Naive thymus-derived CD4-positive, alpha-beta T cell (primary cell): ENCODE results near the gene TIRAP. TPM values are rescaled to one million over a fixed set of nuclear protein-coding genes. Genes with fewer than 3 reads are reported as not detected.

Source experiments
- ATAC-seq: fragments of 150-1000 bp; cut with Tn5 transposase; 2 replicates; pipeline ENCODE4 v1.10.0; 2021; ENCODE audit warnings: mild to moderate bottlenecking, moderate library complexity
- CTCF ChIA-PET: fragments of 350-600 bp; sonication (Branson Sonifier 250); formaldehyde crosslinking; loops from one replicate; lab custom pipeline; 2021; ENCODE audit warnings: antibody characterized with exemption; lab: Charles Lee
- POLR2A ChIA-PET: fragments of 350-600 bp; sonication (Branson Sonifier 250); formaldehyde crosslinking; loops from one replicate; lab custom pipeline; 2021; ENCODE audit warnings: antibody characterized with exemption, inconsistent platforms; lab: Charles Lee
- DNase-seq, 9 donors: peaks; one replicate each; pipeline versions ENCODE4 v3.0.0 to v3.0.0-alpha.2; 2020 to 2022; ENCODE audit warnings: mixed read lengths in 1 of 9
- H3K27ac ChIP-seq: one replicate; pipeline ENCODE4 v1.7.0; 2013; ENCODE audit warnings: mild to moderate bottlenecking, low read depth, low read length, moderate library complexity
- H3K27me3 ChIP-seq, 2 donors: one replicate each; pipeline ENCODE4 v1.7.0; 2013; ENCODE audit warnings: low read length in 2 of 2, mild to moderate bottlenecking in 2 of 2, moderate library complexity in 2 of 2; ENCODE audit not compliant: control insufficient read depth in 2 of 2, insufficient read depth in 2 of 2
- H3K36me3 ChIP-seq, 3 experiments: 1 replicate in 2 of 3; 2 replicates in 1 of 3; pipeline ENCODE4 v1.7.0; 2013; ENCODE audit warnings: low read length in 3 of 3, mild to moderate bottlenecking in 3 of 3, moderate library complexity in 1 of 3; ENCODE audit not compliant: insufficient read depth in 3 of 3, control insufficient read depth in 2 of 3
- H3K4me1 ChIP-seq, 2 donors: one replicate each; pipeline ENCODE4 v1.7.0; 2013; ENCODE audit warnings: low read length in 2 of 2, mild to moderate bottlenecking in 2 of 2, moderate library complexity in 1 of 2; ENCODE audit not compliant: control insufficient read depth in 2 of 2, insufficient read depth in 2 of 2
- H3K4me3 ChIP-seq: 2 replicates; pipeline ENCODE4 v1.7.0; 2013; ENCODE audit warnings: mild to moderate bottlenecking, low read length
- H3K9me3 ChIP-seq, 3 experiments: 1 replicate in 2 of 3; 2 replicates in 1 of 3; pipeline ENCODE4 v1.7.0; 2013; ENCODE audit warnings: low read length in 3 of 3; ENCODE audit not compliant: control insufficient read depth in 2 of 3
- H3K27ac Mint-ChIP-seq, 9 donors: one replicate each; pipeline ENCODE4 v1.8.0; 2020 to 2022; ENCODE audit warnings: mixed read lengths in 9 of 9, mild to moderate bottlenecking in 8 of 9, moderate library complexity in 5 of 9, inconsistent platforms in 2 of 9
- H3K27me3 Mint-ChIP-seq, 5 donors: one replicate each; pipeline ENCODE4 v1.8.0; 2021 to 2022; ENCODE audit warnings: mixed read lengths in 5 of 5, mild to moderate bottlenecking in 1 of 5
- H3K36me3 Mint-ChIP-seq, 5 donors: one replicate each; pipeline ENCODE4 v1.8.0; 2020 to 2022; ENCODE audit warnings: mixed read lengths in 5 of 5, mild to moderate bottlenecking in 3 of 5, inconsistent platforms in 1 of 5
- H3K4me1 Mint-ChIP-seq, 7 donors: one replicate each; pipeline ENCODE4 v1.8.0; 2020 to 2022; ENCODE audit warnings: mixed read lengths in 7 of 7, mild to moderate bottlenecking in 3 of 7, inconsistent platforms in 1 of 7
- H3K4me3 Mint-ChIP-seq, 10 donors: one replicate each; pipeline ENCODE4 v1.8.0; 2020 to 2022; ENCODE audit warnings: mild to moderate bottlenecking in 10 of 10, mixed read lengths in 10 of 10, moderate library complexity in 6 of 10, inconsistent platforms in 2 of 10
- H3K9me3 Mint-ChIP-seq, 11 donors: one replicate each; pipeline ENCODE4 v1.8.0; 2020 to 2022; ENCODE audit warnings: mixed read lengths in 11 of 11, mild to moderate bottlenecking in 4 of 11, inconsistent platforms in 1 of 11, moderate library complexity in 1 of 11
- intact Hi-C, 2 donors: fragments of 100-400 bp; cut with micrococcal nuclease; formaldehyde crosslinking; loops; one replicate each; pipeline ENCODE4 v1.15.1; 2023
- polyA plus RNA-seq, 2 donors: library from polyadenylated mRNA; unstranded; fragments of 300-500 nt; fragmentation: Illumina TruSeq; gene quantifications; one replicate each; pipeline ENCODE4 v1.2.3, GENCODE V29; 2021
- total RNA-seq, 6 experiments: library from RNA in 5 of 6; stranded (reverse) in 5 of 6; gene quantifications; 1 replicate in 5 of 6; 2 replicates in 1 of 6; pipeline ENCODE4 v1.2.3 and lab custom pipeline; 2021 to 2026

The TIRAP gene
- total and polyA plus RNA-seq, 7 experiments from 2014 or later: 9.6 to 21.5 (median 16.3) TPM

DNA sequence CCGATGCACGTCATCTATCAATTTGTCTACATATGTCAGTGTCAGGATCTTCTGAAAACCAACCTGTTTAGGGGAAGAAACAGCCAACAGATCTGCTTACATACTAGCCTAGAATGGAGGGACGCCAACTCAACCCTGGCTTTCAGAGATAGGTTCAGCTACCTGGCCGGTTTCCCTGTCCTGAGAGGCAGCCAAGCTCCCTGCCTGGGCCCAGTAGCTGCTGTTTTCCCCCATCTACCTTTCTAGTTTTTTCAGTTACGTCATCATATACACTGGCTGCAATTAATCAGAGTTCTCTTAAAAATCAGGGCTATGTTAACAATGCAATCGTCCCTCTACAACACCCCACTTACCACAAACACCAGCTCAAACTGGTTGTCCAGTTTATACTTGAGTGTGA, 15.2 kb upstream of the TIRAP start:
- peaks cover 26 to 58% (median 49%) of the 10 kb centered on the region in 7 donors for H3K4me1 Mint-ChIP-seq
- H3K27ac Mint-ChIP-seq: peak overlapping the region; percentile 94 to 99 (median 98)
- POLR2A ChIA-PET: interaction anchor here (0.8 to 6.5 kb wide), 10 partner anchors 13 to 674 kb away, joined by 3 to 122 read pairs (median 3); partner anchors contain the start of genes DCPS, FAM118B, PUS3 and RPUSD4
- DNase-seq: no peak
- H3K27me3 Mint-ChIP-seq: no peaks in the 10 kb centered on the region
- no peak for ATAC-seq
- peaks cover 22 to 23% of the 10 kb centered on the region in 2 donors for H3K4me1 ChIP-seq
- H3K36me3 ChIP-seq: peaks cover 19 to 48% (median 31%) of the 10 kb centered on the region in 3 experiments
- peak overlapping the region; percentile 94 for H3K27ac ChIP-seq
- H3K27me3 ChIP-seq: no peaks in the 10 kb centered on the region
- H3K9me3 Mint-ChIP-seq: peaks cover 0 to 4% (median 0%) of the 10 kb centered on the region in 11 donors
- no peaks in the 10 kb centered on the region for H3K9me3 ChIP-seq
- peak overlapping the region; percentile 99 for H3K4me3 ChIP-seq
- H3K4me3 Mint-ChIP-seq: peak overlapping the region; percentile 91 to 98 (median 97)
- H3K36me3 Mint-ChIP-seq: peaks cover 11 to 48% (median 30%) of the 10 kb centered on the region in 5 donors
- CTCF ChIA-PET: interaction anchor here (2.0 kb wide), 1 partner anchor 14 kb away, joined by 9 read pairs; no protein-coding TSS in a partner anchor
- intact Hi-C loops: loop anchor here (1.0 to 2.0 kb wide), 9 partner anchors 204 to 1157 kb away; partner anchors contain the start of genes PUS3 (in 2 of the 2), STT3A (in 2 of the 2), CHEK1 (in 1 of the 2) and EI24 (in 1 of the 2)

DNA sequence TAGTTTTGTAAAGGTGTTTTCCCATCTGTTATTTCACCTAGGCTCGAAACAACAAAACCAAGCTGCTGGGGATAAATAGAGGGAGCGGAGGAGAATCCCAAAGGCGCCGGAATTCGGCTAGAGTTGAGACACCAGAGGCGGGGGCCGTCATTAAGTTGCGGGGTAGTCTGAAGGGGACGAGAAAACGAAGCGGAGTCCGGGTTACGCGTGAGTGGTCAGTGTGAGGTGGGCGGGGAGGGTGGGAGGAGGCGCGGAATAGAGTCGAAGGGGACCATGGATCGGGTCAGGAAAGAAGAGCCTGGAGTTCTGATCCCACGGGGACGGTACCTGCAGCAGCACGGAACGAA, 14.6 kb upstream of the TIRAP start:
- Histone ChIP-seq H3K4me3 (peak overlapping the region; percentile 99), H3K27ac (peak overlapping the region; percentile 94), H3K36me3 (peaks cover 19 to 48% (median 27%) of the 10 kb centered on the region in 3 experiments), H3K9me3 (no peaks in the 10 kb centered on the region), H3K4me1 (peaks cover 22 to 23% of the 10 kb centered on the region in 2 donors), H3K27me3 (no peaks in the 10 kb centered on the region)
- DNase-seq (no peak), ATAC-seq (no peak)
- H3K36me3 Mint-ChIP-seq: peaks cover 14 to 46% (median 30%) of the 10 kb centered on the region in 5 donors
- no peaks in the 10 kb centered on the region for H3K27me3 Mint-ChIP-seq
- intact Hi-C loops: loop anchor here (1.0 to 2.0 kb wide), 9 partner anchors 205 to 1158 kb away; partner anchors contain the start of genes PUS3 (in 2 of the 2), STT3A (in 2 of the 2), CHEK1 (in 1 of the 2) and EI24 (in 1 of the 2)
- POLR2A ChIA-PET: interaction anchor here (0.6 to 6.5 kb wide), 16 partner anchors 10 to 677 kb away, joined by 3 to 122 read pairs (median 3); partner anchors contain the start of genes DCPS, FAM118B, HYLS1 and PUS3
- H3K27ac Mint-ChIP-seq: peak overlapping the region; percentile 94 to 99 (median 98)
- H3K9me3 Mint-ChIP-seq: peaks cover 0 to 4% (median 0%) of the 10 kb centered on the region in 11 donors
- peaks cover 26 to 60% (median 50%) of the 10 kb centered on the region in 7 donors for H3K4me1 Mint-ChIP-seq
- CTCF ChIA-PET: interaction anchor here (2.0 kb wide), 1 partner anchor 13 kb away, joined by 9 read pairs; no protein-coding TSS in a partner anchor
- peak overlapping the region; percentile 91 to 98 (median 97) for H3K4me3 Mint-ChIP-seq

DNA sequence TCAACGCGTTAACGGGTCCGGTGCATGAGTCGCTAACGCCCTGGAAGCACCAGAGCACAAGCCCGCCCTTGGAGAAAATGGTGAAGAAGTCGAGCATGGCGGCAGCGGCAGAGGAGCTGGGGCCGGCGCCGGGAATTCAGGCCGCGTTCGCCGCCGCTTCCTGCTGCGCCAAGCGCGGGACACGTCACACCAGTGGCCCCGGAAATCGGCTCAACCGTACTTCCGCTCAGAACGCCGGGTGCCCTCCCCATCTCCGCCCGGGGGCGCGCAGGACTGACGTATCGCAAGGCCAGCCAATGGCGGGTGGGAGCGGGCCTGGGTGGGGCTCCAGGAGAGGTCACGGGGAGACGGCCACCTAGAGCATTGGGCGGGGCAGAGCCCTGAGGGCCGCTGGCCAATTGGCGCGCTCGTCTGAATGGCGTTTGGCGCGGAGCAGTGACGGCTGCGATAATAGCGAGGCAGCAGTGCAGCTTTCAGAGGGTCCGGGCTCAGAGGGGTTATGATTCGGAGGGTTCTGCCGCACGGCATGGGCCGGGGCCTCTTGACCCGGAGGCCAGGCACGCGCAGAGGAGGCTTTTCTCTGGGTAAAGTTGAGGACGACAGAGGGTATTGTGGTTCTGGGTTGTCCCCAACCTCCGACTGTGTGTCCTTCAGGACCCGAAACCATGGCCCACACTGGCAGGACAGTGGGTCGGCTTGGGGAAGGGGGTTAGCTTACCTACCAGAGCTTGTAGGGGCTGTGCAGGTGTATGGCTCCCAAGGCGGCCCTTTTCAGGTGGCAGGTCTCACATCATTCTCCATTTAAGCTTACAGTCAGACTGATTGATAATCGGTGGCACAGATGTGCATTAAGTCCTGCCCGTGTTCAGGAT, 13.9 kb upstream of the TIRAP start, which contains the start of the genes FOXRED1 and SRPRA:
Gene FOXRED1, plus strand, starts transcription at position 447 of the 872 bp plus-strand sequence. Its CDS starts 53 bp downstream, at position 500.
Gene SRPRA, minus strand, starts transcription at position 188 of the 872 bp plus-strand sequence. Its CDS starts 91 bp downstream, at position 97.
- Mint-ChIP-seq H3K4me1 (peaks cover 26 to 60% (median 47%) of the 10 kb centered on the region in 7 donors), H3K9me3 (peaks cover 0 to 4% (median 0%) of the 10 kb centered on the region in 11 donors), H3K27ac (peak within 1 kb of the TSS; percentile 94 to 99 (median 98)), H3K27me3 (no peaks in the 10 kb centered on the region), H3K4me3 (peak within 1 kb of the TSS; percentile 91 to 98 (median 97)), H3K36me3 (peaks cover 14 to 46% (median 33%) of the 10 kb centered on the region in 5 donors)
- Histone ChIP-seq H3K4me1 (peaks cover 22 to 23% of the 10 kb centered on the region in 2 donors), H3K27me3 (no peaks in the 10 kb centered on the region), H3K27ac (peak within 1 kb of the TSS; percentile 94), H3K9me3 (no peaks in the 10 kb centered on the region), H3K36me3 (peaks cover 19 to 48% (median 24%) of the 10 kb centered on the region in 3 experiments), H3K4me3 (peak within 1 kb of the TSS; percentile 99)
- ATAC-seq: peak; percentile 100
- DNase-seq: peak; percentile 98 to 100 (median 100)
- intact Hi-C loops: loop anchor here (1.0 to 2.0 kb wide), 15 partner anchors 14 to 1158 kb away; partner anchors contain the start of genes DCPS (in 2 of the 2), FAM118B (in 2 of the 2), HYLS1 (in 2 of the 2) and PUS3 (in 2 of the 2)
- ChIA-PET POLR2A (interaction anchor here (0.6 to 6.5 kb wide), 16 partner anchors 9 to 735 kb away, joined by 3 to 122 read pairs (median 4); partner anchors contain the start of genes CHEK1, DCPS, FAM118B and HYLS1), CTCF (interaction anchor here (2.0 kb wide), 1 partner anchor 12 kb away, joined by 9 read pairs; no protein-coding TSS in a partner anchor)

DNA sequence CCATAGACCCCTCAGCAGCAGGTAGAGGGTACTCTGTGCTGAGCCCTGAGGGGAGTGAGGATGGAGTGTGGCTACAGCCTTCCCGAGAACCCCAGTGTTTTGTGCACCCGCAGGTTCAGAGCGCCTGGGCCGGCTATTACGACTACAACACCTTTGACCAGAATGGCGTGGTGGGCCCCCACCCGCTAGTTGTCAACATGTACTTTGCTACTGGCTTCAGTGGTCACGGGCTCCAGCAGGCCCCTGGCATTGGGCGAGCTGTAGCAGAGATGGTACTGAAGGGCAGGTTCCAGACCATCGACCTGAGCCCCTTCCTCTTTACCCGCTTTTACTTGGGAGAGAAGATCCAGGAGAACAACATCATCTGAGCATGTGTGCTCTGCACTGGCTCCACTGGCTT, 5.6 kb upstream of the TIRAP start:
- H3K36me3 Mint-ChIP-seq: peaks cover 7 to 46% (median 16%) of the 10 kb centered on the region in 5 donors
- H3K4me3 Mint-ChIP-seq: no peak overlapping the region
- H3K27me3 ChIP-seq: no peaks in the 10 kb centered on the region
- H3K9me3 ChIP-seq: no peaks in the 10 kb centered on the region
- peaks cover 20 to 41% (median 36%) of the 10 kb centered on the region in 7 donors for H3K4me1 Mint-ChIP-seq
- ChIA-PET CTCF (no interaction called here), POLR2A (interaction anchor here (1.8 kb wide), 1 partner anchor 8 kb away, joined by 4 read pairs; the partner anchor contains the start of genes FOXRED1 and SRPRA)
- no peak overlapping the region for H3K27ac ChIP-seq
- H3K36me3 ChIP-seq: peaks cover 0 to 41% (median 0%) of the 10 kb centered on the region in 3 experiments
- H3K27me3 Mint-ChIP-seq: no peaks in the 10 kb centered on the region
- H3K9me3 Mint-ChIP-seq: no peaks in the 10 kb centered on the region
- no peak overlapping the region for H3K4me3 ChIP-seq
- intact Hi-C loops: no loop called here
- DNase-seq (no peak), ATAC-seq (no peak)
- H3K4me1 ChIP-seq: peaks cover 4 to 18% of the 10 kb centered on the region in 2 donors
- peak overlapping the region in 1 of 9 donors; percentile 58 for H3K27ac Mint-ChIP-seq

- H3K27me3 ChIP-seq: no peaks in the 10 kb centered on the region
- Mint-ChIP-seq H3K4me1 (peaks cover 23 to 40% (median 34%) of the 10 kb centered on the region in 7 donors), H3K27ac (peak overlapping the region in 1 of 9 donors; percentile 58), H3K36me3 (peaks cover 6 to 42% (median 15%) of the 10 kb centered on the region in 5 donors), H3K27me3 (no peaks in the 10 kb centered on the region), H3K9me3 (no peaks in the 10 kb centered on the region), H3K4me3 (no peak overlapping the region)
- peaks cover 0 to 38% (median 0%) of the 10 kb centered on the region in 3 experiments for H3K36me3 ChIP-seq
- H3K27ac ChIP-seq: no peak overlapping the region
- H3K4me1 ChIP-seq: peaks cover 4 to 18% of the 10 kb centered on the region in 2 donors
- DNase-seq: no peak
- ATAC-seq: no peak
- CTCF ChIA-PET: no interaction called here
- no peaks in the 10 kb centered on the region for H3K9me3 ChIP-seq
- H3K4me3 ChIP-seq: no peak overlapping the region
- POLR2A ChIA-PET: interaction anchor here (1.8 kb wide), 1 partner anchor 9 kb away, joined by 4 read pairs; the partner anchor contains the start of genes FOXRED1 and SRPRA
- intact Hi-C loops: no loop called here
Observed at GRCh38 chr11:126277780-126278179, 5.1 kb upstream of the TIRAP start.
